HCT116 (cell line): ENCODE data around the gene TOMM22. TPM values are rescaled to one million over a fixed set of nuclear protein-coding genes. Genes with fewer than 3 reads are reported as not detected.

Source experiments
- ATAC-seq: fragments of 200-7000 bp; cut with Tn5 transposase; 2 replicates; pipeline ENCODE4 v1.9.1; 2020; ENCODE audit warnings: mild to moderate bottlenecking, moderate library complexity
- BruUV-seq: library from RNA; stranded (reverse); fragments of 400-500 nt; replicated peaks from 2 replicates; lab custom pipeline; 2021; lab: Mats Ljungman, UMichigan
- CTCF ChIA-PET: fragments of 300-600 bp; sonication (Branson Sonifier 250); formaldehyde crosslinking; loops from one replicate; lab custom pipeline; 2021; ENCODE audit warnings: antibody characterized with exemption; lab: Charles Lee
- POLR2A ChIA-PET: fragments of 300-600, 350-600 bp; sonication (Branson Sonifier 250); formaldehyde crosslinking; loops from one replicate; lab custom pipeline; 2021; ENCODE audit warnings: antibody characterized with exemption; lab: Charles Lee
- RAD21 ChIA-PET, 2 experiments: fragments of 300-600 bp; sonication (Branson Sonifier 250); formaldehyde crosslinking; loops; one replicate each; lab custom pipeline; 2023; ENCODE audit warnings: low total read pairs in 2 of 2; ENCODE audit not compliant: uncharacterized antibody in 2 of 2, unreplicated experiment in 2 of 2, low non-redundant PET in 1 of 2; lab: Charles Lee
- DNase-seq: peaks from one replicate; pipeline ENCODE4 v3.0.0-alpha.2; 2010; ENCODE audit warnings: low read depth, low spot score
- H2AFZ ChIP-seq: fragments of 200-600 bp; shearing (Covaris generic), sonication (generic); 2 replicates; pipeline ENCODE4 v1.6.1; 2017; ENCODE audit warnings: low read depth, mixed run types, mixed read lengths, antibody characterized with exemption, low read length; ENCODE audit not compliant: poor library complexity, severe bottlenecking
- H3K27ac ChIP-seq: 2 replicates; pipeline ENCODE4 v1.5.1; 2012; ENCODE audit warnings: low read depth, low read length
- H3K27me3 ChIP-seq: fragments of 200-600 bp; sonication (generic); 2 replicates; pipeline ENCODE4 v1.6.1; 2016; ENCODE audit warnings: mixed run types, low read length, mixed read lengths; ENCODE audit not compliant: insufficient read depth
- H3K36me3 ChIP-seq, 2 experiments: fragments of 200-500 bp in 1 of 2; fragments of 200-600 bp in 1 of 2; sonication (Bioruptor generic) in 1 of 2; sonication (generic) in 1 of 2; 2 replicates each; pipeline versions ENCODE4 v1.5.1 to v1.6.1; 2014 to 2016; ENCODE audit warnings: low read length in 2 of 2, inconsistent platforms in 1 of 2, mixed read lengths in 1 of 2, mixed run types in 1 of 2; ENCODE audit not compliant: insufficient read depth in 2 of 2, control insufficient read depth in 1 of 2
- H3K4me1 ChIP-seq, 2 experiments: fragments of 200-600 bp in 1 of 2; sonication (generic) in 1 of 2; 2 replicates each; pipeline versions ENCODE4 v1.5.1 to v1.6.1; 2012 to 2017; ENCODE audit warnings: low read length in 2 of 2, inconsistent platforms in 1 of 2, mild to moderate bottlenecking in 1 of 2, mixed read lengths in 1 of 2, mixed run types in 1 of 2, moderate library complexity in 1 of 2; ENCODE audit not compliant: insufficient read depth in 2 of 2, control insufficient read depth in 1 of 2
- H3K4me2 ChIP-seq: fragments of 200-600 bp; sonication (generic); 2 replicates; pipeline ENCODE4 v1.6.1; 2017; ENCODE audit warnings: mixed run types, low read length, mixed read lengths
- H3K4me3 ChIP-seq, 2 experiments: fragments of 200-600 bp in 1 of 2; sonication (generic) in 1 of 2; replicated peaks in 1 of 2; 2 replicates each; pipeline ENCODE4 v1.5.1; 2011 to 2016; ENCODE audit warnings: low read length in 2 of 2, control low read depth in 1 of 2, low read depth in 1 of 2, mild to moderate bottlenecking in 1 of 2, mixed read lengths in 1 of 2, mixed run types in 1 of 2
- H3K79me2 ChIP-seq: fragments of 200-600 bp; sonication (generic); 2 replicates; pipeline ENCODE4 v1.6.1; 2017; ENCODE audit warnings: mild to moderate bottlenecking, mixed run types, low read length, moderate library complexity, mixed read lengths; ENCODE audit not compliant: insufficient read depth
- H3K9ac ChIP-seq: fragments of 200-600 bp; sonication (generic); 2 replicates; pipeline ENCODE4 v1.6.1; 2016; ENCODE audit warnings: low read length, mixed read lengths
- H3K9me2 ChIP-seq: fragments of 200-600 bp; sonication (generic), shearing (Covaris generic); 2 replicates; pipeline ENCODE4 v1.6.1; 2017; ENCODE audit warnings: mixed run types, mild to moderate bottlenecking, moderate library complexity; ENCODE audit not compliant: insufficient read depth
- H3K9me3 ChIP-seq, 2 experiments: fragments of 200-500 bp in 1 of 2; fragments of 200-600 bp in 1 of 2; sonication (Bioruptor generic) in 1 of 2; sonication (generic) in 1 of 2; 2 replicates each; pipeline ENCODE4 v1.6.1; 2014 to 2017; ENCODE audit warnings: low read length in 2 of 2, mixed read lengths in 2 of 2, inconsistent platforms in 1 of 2, low read depth in 1 of 2, mild to moderate bottlenecking in 1 of 2, mixed run types in 1 of 2, moderate library complexity in 1 of 2; ENCODE audit not compliant: control insufficient read depth in 1 of 2, insufficient read depth in 1 of 2
- H4K20me1 ChIP-seq: fragments of 200-600 bp; sonication (generic), shearing (Covaris generic); 2 replicates; pipeline ENCODE4 v1.6.1; 2017; ENCODE audit warnings: mixed run types, mild to moderate bottlenecking, moderate library complexity; ENCODE audit not compliant: insufficient read depth
- POLR2A ChIP-seq: IDR thresholded peaks from 2 replicates; pipeline ENCODE4 v1.7.0; 2011; ENCODE audit warnings: borderline replicate concordance; ENCODE audit not compliant: insufficient read depth, insufficient read length; ENCODE audit errors: extremely low read depth
- POLR2AphosphoS5 ChIP-seq: IDR thresholded peaks from 2 replicates; pipeline ENCODE4 v1.6.1; 2011; ENCODE audit warnings: mild to moderate bottlenecking, low read depth, low read length, moderate library complexity
- RAD21 ChIP-seq: IDR thresholded peaks from 2 replicates; pipeline ENCODE4 v1.6.1; 2012; ENCODE audit warnings: low read depth, mild to moderate bottlenecking
- SIN3A ChIP-seq: IDR thresholded peaks from 2 replicates; pipeline ENCODE4 v1.6.1; 2012; ENCODE audit warnings: low read depth
- YY1 ChIP-seq: IDR thresholded peaks from 2 replicates; pipeline ENCODE4 v1.6.1; 2011; ENCODE audit warnings: low read length, low read depth, moderate library complexity, mild to moderate bottlenecking; ENCODE audit not compliant: insufficient replicate concordance; ENCODE audit errors: extremely low read depth
- ZFX ChIP-seq: fragments of 450-650 bp; IDR thresholded peaks from 2 replicates; pipeline ENCODE4 v1.6.1; 2017
- intact Hi-C: fragments of 100-400 bp; cut with micrococcal nuclease; formaldehyde crosslinking; loops from 2 replicates; pipeline ENCODE4 v1.10.0; 2022
- total RNA-seq: library from RNA; stranded (reverse); gene quantifications from one replicate; pipeline ENCODE4 v1.2.1, GENCODE V29; 2021; ENCODE audit not compliant: unreplicated experiment
- TF ChIP-seq, protein P1 (sequence below): IDR thresholded peaks from 2 replicates; pipeline ENCODE4 v1.6.1; 2011; ENCODE audit warnings: mild to moderate bottlenecking, low read length, moderate library complexity; ENCODE audit not compliant: insufficient replicate concordance; ENCODE audit errors: extremely low read depth
- TF ChIP-seq, protein P2 (sequence below), 3 experiments: fragments of 200-600 bp in 1 of 3; sonication (generic) in 1 of 3; IDR thresholded peaks in 2 of 3; conservative IDR thresholded peaks in 1 of 3; 2 replicates each; pipeline ENCODE4 v1.5.1; 2012 to 2017; ENCODE audit warnings: low read depth in 2 of 3, low read length in 2 of 3, antibody characterized with exemption in 1 of 3, borderline replicate concordance in 1 of 3, control low read depth in 1 of 3, mild to moderate bottlenecking in 1 of 3, mixed read lengths in 1 of 3, mixed run types in 1 of 3, moderate library complexity in 1 of 3; ENCODE audit not compliant: insufficient read depth in 1 of 3

TOMM22 gene
- total RNA-seq, 1 experiment from 2014 or later, result 136 TPM

GRCh38 chr22:38724176-38724575, 42.4 kb downstream of the TOMM22 start:
- Histone ChIP-seq H3K27me3 (no peaks in the 10 kb centered on the region), H3K4me2 (no peak overlapping the region), H3K9me3 (no peaks in the 10 kb centered on the region), H2AFZ (no peak overlapping the region), H3K4me1 (peaks cover 0 to under 1% of the 10 kb centered on the region in 2 experiments; a peak in 1 of 4 replicates), H3K36me3 (peaks cover 44 to 53% of the 10 kb centered on the region in 2 experiments; a peak in 3 of 4 replicates), H3K27ac (no peak overlapping the region), H4K20me1 (no peaks in the 10 kb centered on the region), H3K4me3 (no peak overlapping the region), H3K9me2 (no peaks in the 10 kb centered on the region), H3K79me2 (peaks cover 5% of the 10 kb centered on the region), H3K9ac (no peak overlapping the region)
- ChIA-PET RAD21 (no interaction called here), POLR2A (no interaction called here), CTCF (interaction anchor here (1.1 to 2.0 kb wide), 9 partner anchors 9 to 672 kb away, joined by 3 to 19 read pairs (median 4); partner anchors contain the start of gene GTPBP1)
- DNase-seq (no peak), ATAC-seq (no peak)
- intact Hi-C loops, result no loop called here
- TF ChIP-seq POLR2AphosphoS5, result no peak
- TF ChIP-seq SIN3A, result no peak
- no peak for TF ChIP-seq POLR2A
- TF ChIP-seq RAD21, result no peak
- TF ChIP-seq, protein P1, sequence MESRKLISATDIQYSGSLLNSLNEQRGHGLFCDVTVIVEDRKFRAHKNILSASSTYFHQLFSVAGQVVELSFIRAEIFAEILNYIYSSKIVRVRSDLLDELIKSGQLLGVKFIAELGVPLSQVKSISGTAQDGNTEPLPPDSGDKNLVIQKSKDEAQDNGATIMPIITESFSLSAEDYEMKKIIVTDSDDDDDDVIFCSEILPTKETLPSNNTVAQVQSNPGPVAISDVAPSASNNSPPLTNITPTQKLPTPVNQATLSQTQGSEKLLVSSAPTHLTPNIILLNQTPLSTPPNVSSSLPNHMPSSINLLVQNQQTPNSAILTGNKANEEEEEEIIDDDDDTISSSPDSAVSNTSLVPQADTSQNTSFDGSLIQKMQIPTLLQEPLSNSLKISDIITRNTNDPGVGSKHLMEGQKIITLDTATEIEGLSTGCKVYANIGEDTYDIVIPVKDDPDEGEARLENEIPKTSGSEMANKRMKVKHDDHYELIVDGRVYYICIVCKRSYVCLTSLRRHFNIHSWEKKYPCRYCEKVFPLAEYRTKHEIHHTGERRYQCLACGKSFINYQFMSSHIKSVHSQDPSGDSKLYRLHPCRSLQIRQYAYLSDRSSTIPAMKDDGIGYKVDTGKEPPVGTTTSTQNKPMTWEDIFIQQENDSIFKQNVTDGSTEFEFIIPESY, result no peak
- TF ChIP-seq ZFX, result no peak
- BruUV-seq, result no TSS peak

DNA sequence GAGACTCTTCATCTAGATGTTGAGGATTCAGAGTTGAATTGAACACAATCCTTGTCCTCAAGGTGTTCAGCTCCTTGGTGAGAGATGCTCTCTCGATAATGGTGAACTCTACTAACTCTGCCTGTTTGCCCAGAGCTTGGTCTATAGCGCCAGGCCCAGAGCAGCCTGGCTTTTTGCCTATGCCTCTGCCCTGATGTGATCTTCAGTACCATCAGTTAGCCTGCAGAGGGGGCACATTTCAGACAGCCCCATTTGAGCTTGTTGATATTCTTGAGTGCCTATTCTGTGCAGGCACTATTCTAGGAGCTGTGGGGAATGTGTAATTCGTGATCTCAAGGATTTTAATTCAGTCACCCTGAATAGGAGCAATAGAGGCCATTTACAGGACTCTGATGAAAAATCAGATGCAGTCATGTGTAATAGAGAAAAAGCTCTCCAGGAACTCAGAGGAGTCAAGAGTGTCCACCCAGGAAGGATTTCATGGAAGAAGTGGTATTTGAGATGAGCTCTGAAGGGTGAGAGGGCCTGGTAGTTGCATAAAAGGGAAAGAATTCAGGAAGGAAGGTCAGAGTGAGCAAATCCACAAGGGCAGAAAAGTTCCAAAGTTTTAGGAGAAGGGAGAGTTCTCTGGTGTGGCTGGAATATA, 43.3 kb downstream of the TOMM22 start:
- DNase-seq, result no peak
- Histone ChIP-seq H3K4me2 (no peak overlapping the region), H3K9me2 (no peaks in the 10 kb centered on the region), H3K9me3 (no peaks in the 10 kb centered on the region), H3K9ac (no peak overlapping the region), H2AFZ (no peak overlapping the region), H3K4me3 (no peak overlapping the region), H3K27ac (no peak overlapping the region), H3K79me2 (no peaks in the 10 kb centered on the region), H4K20me1 (no peaks in the 10 kb centered on the region), H3K4me1 (no peaks in the 10 kb centered on the region), H3K27me3 (no peaks in the 10 kb centered on the region), H3K36me3 (peaks cover 52 to 58% of the 10 kb centered on the region in 2 experiments; a peak in 3 of 4 replicates)
- CTCF ChIA-PET, result interaction anchor here (0.6 to 1.9 kb wide), 11 partner anchors 9 to 673 kb away, joined by 3 to 19 read pairs (median 4); partner anchors contain the start of gene GTPBP1
- no TSS peak for BruUV-seq
- RAD21 ChIA-PET, result interaction anchor here in 1 of 2 experiments (0.8 kb wide), 1 partner anchor 44 kb away, joined by 3 read pairs; no protein-coding TSS in a partner anchor
- POLR2A ChIA-PET, result no interaction called here
- peak; percentile 89 for ATAC-seq
- intact Hi-C loops, result no loop called here
- TF ChIP-seq, protein P2, sequence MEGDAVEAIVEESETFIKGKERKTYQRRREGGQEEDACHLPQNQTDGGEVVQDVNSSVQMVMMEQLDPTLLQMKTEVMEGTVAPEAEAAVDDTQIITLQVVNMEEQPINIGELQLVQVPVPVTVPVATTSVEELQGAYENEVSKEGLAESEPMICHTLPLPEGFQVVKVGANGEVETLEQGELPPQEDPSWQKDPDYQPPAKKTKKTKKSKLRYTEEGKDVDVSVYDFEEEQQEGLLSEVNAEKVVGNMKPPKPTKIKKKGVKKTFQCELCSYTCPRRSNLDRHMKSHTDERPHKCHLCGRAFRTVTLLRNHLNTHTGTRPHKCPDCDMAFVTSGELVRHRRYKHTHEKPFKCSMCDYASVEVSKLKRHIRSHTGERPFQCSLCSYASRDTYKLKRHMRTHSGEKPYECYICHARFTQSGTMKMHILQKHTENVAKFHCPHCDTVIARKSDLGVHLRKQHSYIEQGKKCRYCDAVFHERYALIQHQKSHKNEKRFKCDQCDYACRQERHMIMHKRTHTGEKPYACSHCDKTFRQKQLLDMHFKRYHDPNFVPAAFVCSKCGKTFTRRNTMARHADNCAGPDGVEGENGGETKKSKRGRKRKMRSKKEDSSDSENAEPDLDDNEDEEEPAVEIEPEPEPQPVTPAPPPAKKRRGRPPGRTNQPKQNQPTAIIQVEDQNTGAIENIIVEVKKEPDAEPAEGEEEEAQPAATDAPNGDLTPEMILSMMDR (IDR thresholded peaks at IDR 0.05 in 2 of 3, conservative IDR thresholded peaks at IDR 0.05 in 1 of 3; ENCODE audit: borderline replicate concordance in 1 of 3, insufficient read depth in 1 of 3, low read depth in 2 of 3, low read length in 2 of 3), result peak in 2 of 3 experiments; percentile 70 to 74; a peak in 4 of 6 replicates
- TF ChIP-seq, protein P1, result no peak
- TF ChIP-seq ZFX (no peak), RAD21 (peak; percentile 24; the same call in 1 of the 2 replicates), YY1 (no peak)
- TF ChIP-seq, all 23 proteins: peak for 2
